K562 (cell line): ENCODE results near the gene RREB1.

ENCODE experiments used
- AFF4 ChIP-seq: sonication (generic); formaldehyde crosslinking; IDR thresholded peaks from 2 replicates; pipeline ENCODE4 v1.8.0; 2023; ENCODE audit warnings: mild to moderate bottlenecking, missing genetic modification reagents
- BRCA1 ChIP-seq, 2 experiments: fragments of 450-650 bp in 1 of 2; sonication (generic) in 1 of 2; formaldehyde crosslinking in 1 of 2; IDR thresholded peaks; 2 replicates each; pipeline versions ENCODE4 v1.5.0 to v1.6.1; 2017 to 2020; ENCODE audit warnings: mild to moderate bottlenecking in 1 of 2, missing genetic modification reagents in 1 of 2
- CCAR2 ChIP-seq: fragments of 200-400 bp; formaldehyde crosslinking; IDR thresholded peaks from 2 replicates; pipeline ENCODE4 v1.6.1; 2017; ENCODE audit warnings: mild to moderate bottlenecking, low read depth, low read length
- CTCF ChIP-seq, 3 experiments: IDR thresholded peaks in 2 of 3; conservative IDR thresholded peaks in 1 of 3; 2 replicates each; pipeline ENCODE4 v1.5.1; 2011 to 2012; ENCODE audit warnings: low read length in 3 of 3, mild to moderate bottlenecking in 3 of 3, control low read depth in 2 of 3, improper control_type of control experiment in 1 of 3, inconsistent platforms in 1 of 3, low read depth in 1 of 3, mixed read lengths in 1 of 3, moderate library complexity in 1 of 3; ENCODE audit not compliant: insufficient read depth in 2 of 3
- EZH2 ChIP-seq: IDR thresholded peaks from 2 replicates; pipeline ENCODE4 v1.6.1; 2012; ENCODE audit warnings: low read depth, mild to moderate bottlenecking, inconsistent platforms, low read length, borderline replicate concordance
- FUS ChIP-seq: fragments of 200-400 bp; formaldehyde crosslinking; optimal IDR thresholded peaks from 2 replicates; pipeline ENCODE3; 2017; ENCODE audit warnings: low read depth, low read length
- NRF1 ChIP-seq, 2 experiments: fragments of 450-650 bp; IDR thresholded peaks in 1 of 2; conservative IDR thresholded peaks in 1 of 2; 2 replicates each; pipeline ENCODE4 v1.6.1; 2014; ENCODE audit warnings: mild to moderate bottlenecking in 2 of 2
- POLR2A ChIP-seq: fragments of 450-650 bp; conservative IDR thresholded peaks from 2 replicates; pipeline ENCODE4 v1.6.1; 2016
- POLR2AphosphoS5 ChIP-seq: IDR thresholded peaks from 2 replicates; pipeline ENCODE4 v1.6.1; 2011; ENCODE audit warnings: mild to moderate bottlenecking, low read depth, low read length, moderate library complexity; ENCODE audit not compliant: control insufficient read depth, insufficient read depth
- TARDBP ChIP-seq: fragments of 450-650 bp; IDR thresholded peaks from 2 replicates; pipeline ENCODE4 v1.6.1; 2016
- YY1 ChIP-seq, 3 experiments: IDR thresholded peaks; 2 replicates each; pipeline ENCODE4 v1.6.1; 2011; ENCODE audit warnings: low read length in 2 of 3, mild to moderate bottlenecking in 2 of 3, moderate library complexity in 2 of 3, borderline replicate concordance in 1 of 3, control low read depth in 1 of 3, low read depth in 1 of 3; ENCODE audit not compliant: insufficient read depth in 3 of 3, insufficient replicate concordance in 2 of 3, control insufficient read depth in 1 of 3, insufficient read length in 1 of 3; ENCODE audit errors: extremely low read depth in 1 of 3
- ZNF121 ChIP-seq: sonication (generic); formaldehyde crosslinking; conservative IDR thresholded peaks from 2 replicates; pipeline ENCODE4 v1.8.0; 2022; ENCODE audit warnings: missing genetic modification reagents
- ZNF561 ChIP-seq: fragments of 450-650 bp; formaldehyde crosslinking; conservative IDR thresholded peaks from 2 replicates; pipeline ENCODE4 v1.4.0; 2020; ENCODE audit warnings: mild to moderate bottlenecking, moderate library complexity
- ZNF766 ChIP-seq: fragments of 200-800 bp; sonication (Bioruptor generic); conservative IDR thresholded peaks from 2 replicates; pipeline ENCODE4 v1.6.1; 2016; ENCODE audit warnings: missing genetic modification characterization, missing compliant biosample characterization

- TF ChIP-seq POLR2AphosphoS5 (no peak), CTCF (IDR thresholded peaks at IDR 0.05 in 2 of 3, conservative IDR thresholded peaks at IDR 0.05 in 1 of 3; ENCODE audit: insufficient read depth in 2 of 3, low read depth in 1 of 3, low read length in 3 of 3) (no peak), NRF1 (conservative IDR thresholded peaks at IDR 0.05 in 1 of 2, IDR thresholded peaks at IDR 0.05 in 1 of 2) (no peak), ZNF561 (CRISPR knock-in tag) (no peak), AFF4 (no peak), ZNF121 (CRISPR knock-in tag) (no peak), POLR2A (no peak), CCAR2 (no peak), ZNF766 (CRISPR knock-in tag) (no peak), FUS (no peak), YY1 (IDR thresholded peaks at IDR 0.05; ENCODE audit: borderline replicate concordance in 1 of 3, control insufficient read depth in 1 of 3, extremely low read depth in 1 of 3, insufficient read depth in 3 of 3, insufficient read length in 1 of 3, insufficient replicate concordance in 2 of 3, low read depth in 1 of 3, low read length in 2 of 3) (no peak), TARDBP (no peak), EZH2 (no peak), BRCA1 (IDR thresholded peaks at IDR 0.05) (no peak), BRCA1 (CRISPR knock-in tag; IDR thresholded peaks at IDR 0.05) (no peak)
These were observed 143.1 kb downstream of the RREB1 start for GRCh38 chr6:7250812-7251211.
